Right lobe of liver (tissue), 4 donors: Measurements from ENCODE around the gene ATG7.

ENCODE experiments used
- CTCF ChIP-seq, 4 donors: fragments of 200-600 bp in 3 of 4; fragments of 450-650 bp in 1 of 4; IDR thresholded peaks; one replicate each; pipeline versions ENCODE4 v1.5.1 to v1.8.0; 2016 to 2022; ENCODE audit warnings: antibody characterized with exemption in 4 of 4, mild to moderate bottlenecking in 2 of 4
- POLR2A ChIP-seq: fragments of 450-650 bp; IDR thresholded peaks from one replicate; pipeline ENCODE4 v1.6.1; 2017; ENCODE audit warnings: antibody characterized with exemption, mild to moderate bottlenecking
- donor health status: DM: no; HTN: no; CAD: no.
- donor health status: DM: no; HTN: no; CAD: no.
- donor health status: DM: no; HTN: yes; CAD: no.

- TF ChIP-seq POLR2A (no peak), CTCF (IDR thresholded peaks at IDR 0.05) (no peak)
Observed at GRCh38 chr3:11339541-11339940, 67.3 kb downstream of the ATG7 start.
